Measurements from ENCODE around the gene NFE2L1.
"Not testable (repeated sequence)": the region's sequence is repeated elsewhere in the genome, so short reads cannot be mapped to it uniquely, and the experiment has no call there.

- TF ChIP-seq EP300, POLR2A (IDR thresholded peaks at IDR 0.05): not testable (repeated sequence)
- TF ChIP-seq, protein P1, sequence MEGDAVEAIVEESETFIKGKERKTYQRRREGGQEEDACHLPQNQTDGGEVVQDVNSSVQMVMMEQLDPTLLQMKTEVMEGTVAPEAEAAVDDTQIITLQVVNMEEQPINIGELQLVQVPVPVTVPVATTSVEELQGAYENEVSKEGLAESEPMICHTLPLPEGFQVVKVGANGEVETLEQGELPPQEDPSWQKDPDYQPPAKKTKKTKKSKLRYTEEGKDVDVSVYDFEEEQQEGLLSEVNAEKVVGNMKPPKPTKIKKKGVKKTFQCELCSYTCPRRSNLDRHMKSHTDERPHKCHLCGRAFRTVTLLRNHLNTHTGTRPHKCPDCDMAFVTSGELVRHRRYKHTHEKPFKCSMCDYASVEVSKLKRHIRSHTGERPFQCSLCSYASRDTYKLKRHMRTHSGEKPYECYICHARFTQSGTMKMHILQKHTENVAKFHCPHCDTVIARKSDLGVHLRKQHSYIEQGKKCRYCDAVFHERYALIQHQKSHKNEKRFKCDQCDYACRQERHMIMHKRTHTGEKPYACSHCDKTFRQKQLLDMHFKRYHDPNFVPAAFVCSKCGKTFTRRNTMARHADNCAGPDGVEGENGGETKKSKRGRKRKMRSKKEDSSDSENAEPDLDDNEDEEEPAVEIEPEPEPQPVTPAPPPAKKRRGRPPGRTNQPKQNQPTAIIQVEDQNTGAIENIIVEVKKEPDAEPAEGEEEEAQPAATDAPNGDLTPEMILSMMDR (IDR thresholded peaks at IDR 0.05) = not testable (repeated sequence)
These were observed 13.4 kb upstream of the NFE2L1 start for GRCh38 chr17:48034734-48035133.
